GM18909 (cell line): ENCODE results near the gene GPX7.

Source experiments
- ATAC-seq: cut with Tn5 transposase; IDR thresholded peaks from one replicate; pipeline ENCODE4 v1.9.1; 2021; ENCODE audit warnings: mild to moderate bottlenecking; ENCODE audit not compliant: unreplicated experiment, poor library complexity

GPX7 gene

DNA sequence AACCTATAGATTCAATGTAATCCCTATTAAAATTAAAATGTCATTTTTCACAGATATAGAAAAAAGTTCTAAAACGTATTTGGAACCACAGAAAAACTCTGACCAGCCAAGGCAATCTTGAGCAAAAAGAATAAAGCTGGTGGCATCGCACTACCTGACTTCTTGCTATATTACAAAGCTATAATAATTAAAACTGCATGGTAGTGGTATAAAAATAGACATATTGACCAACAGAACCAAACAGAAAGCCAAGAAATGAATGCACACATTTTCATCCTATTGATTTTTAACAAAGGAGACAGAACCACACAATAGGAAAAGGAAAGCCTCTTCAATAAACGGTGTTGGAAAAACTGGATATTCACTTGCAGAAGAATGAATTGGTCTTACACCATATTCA, 21.6 kb downstream of the GPX7 start:
- ATAC-seq = no peak

DNA sequence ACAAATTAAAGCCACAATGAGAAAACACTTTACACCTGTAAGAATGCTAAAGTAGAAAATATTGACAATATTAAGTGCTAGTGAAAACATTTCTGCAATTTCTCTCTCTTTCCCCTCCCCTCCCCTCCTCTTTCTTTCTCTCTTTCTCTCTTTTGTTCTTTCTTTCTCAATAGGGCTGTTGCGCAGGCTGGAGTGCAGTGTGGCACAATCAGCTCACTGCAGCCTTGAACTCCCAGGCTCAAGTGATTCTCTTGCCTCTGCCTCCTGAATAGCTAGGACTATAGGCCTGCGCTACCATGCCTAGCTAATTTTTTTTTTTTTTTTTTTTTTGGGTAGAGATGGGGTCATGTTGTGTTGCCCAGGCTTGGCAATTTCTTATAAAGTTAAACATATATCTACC, 24.9 kb downstream of the GPX7 start:
- no peak for ATAC-seq

DNA sequence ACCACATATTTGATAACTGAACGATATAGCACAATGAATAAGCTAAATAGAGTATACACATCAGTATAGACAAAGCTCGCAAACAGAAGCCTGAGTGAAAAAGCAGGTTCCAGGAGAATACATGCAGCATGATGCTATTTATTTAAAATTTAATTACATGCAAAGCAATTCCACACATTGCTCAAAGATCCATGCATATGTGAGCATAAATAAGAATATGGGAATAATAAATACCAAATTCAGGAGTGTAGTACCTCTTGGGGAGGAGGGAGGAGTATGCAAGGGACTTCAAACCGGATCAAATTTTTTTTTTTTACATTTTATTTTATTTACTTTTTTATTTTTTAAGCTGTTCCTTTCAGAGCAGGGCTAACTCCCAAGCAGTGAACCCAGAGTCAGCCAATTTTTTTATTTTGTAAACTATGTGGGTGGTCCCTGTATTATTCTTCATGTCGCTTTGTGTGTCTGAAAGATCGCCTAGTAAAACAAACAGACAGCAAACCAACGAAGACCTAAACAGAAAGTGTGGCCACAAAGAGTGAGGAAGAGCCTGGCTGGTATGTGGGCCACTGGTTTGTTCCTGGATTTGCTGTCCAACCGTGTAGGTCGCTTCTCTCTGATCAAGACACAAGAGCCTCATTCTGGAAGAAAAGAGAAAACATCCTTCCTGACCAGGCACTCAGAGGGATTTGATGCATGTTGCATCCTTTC, 26.6 kb downstream of the GPX7 start:
- no peak for ATAC-seq

DNA sequence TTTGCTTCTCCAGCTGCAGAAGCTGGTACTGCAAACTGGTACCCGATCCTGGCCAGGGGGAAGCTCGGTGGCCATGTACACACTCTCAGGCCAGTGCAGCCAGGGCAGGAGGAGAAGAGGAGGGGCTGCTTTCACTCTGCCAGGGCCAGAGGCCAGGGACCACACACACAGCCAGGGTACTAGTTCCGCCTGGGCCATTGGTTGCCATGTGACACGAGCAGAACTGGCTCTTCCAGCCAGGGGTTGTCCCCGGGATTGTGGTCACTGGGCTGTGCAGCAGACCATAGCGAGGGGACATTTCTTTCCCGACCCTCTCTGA, 27.1 kb downstream of the GPX7 start:
- ATAC-seq = no peak

DNA sequence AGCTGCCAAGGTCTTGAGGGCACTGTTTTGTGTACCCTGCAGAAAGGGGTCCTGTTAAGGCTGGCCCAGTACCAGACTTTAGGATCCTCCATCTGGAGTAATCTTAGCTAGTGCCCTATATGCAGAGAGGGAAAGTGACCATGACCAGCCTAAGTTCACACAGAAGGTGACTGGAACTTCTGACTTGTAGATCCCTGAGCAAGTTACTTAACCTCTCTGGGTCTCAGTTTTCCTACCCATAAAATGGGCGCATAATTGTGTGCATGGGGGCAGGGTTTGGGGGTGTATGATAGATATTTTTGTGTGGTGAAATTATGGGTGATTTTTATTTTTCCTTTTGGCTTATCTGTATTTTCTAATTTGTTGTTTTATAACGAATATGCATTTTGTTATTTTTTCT, 27.5 kb downstream of the GPX7 start:
- ATAC-seq = no peak

DNA sequence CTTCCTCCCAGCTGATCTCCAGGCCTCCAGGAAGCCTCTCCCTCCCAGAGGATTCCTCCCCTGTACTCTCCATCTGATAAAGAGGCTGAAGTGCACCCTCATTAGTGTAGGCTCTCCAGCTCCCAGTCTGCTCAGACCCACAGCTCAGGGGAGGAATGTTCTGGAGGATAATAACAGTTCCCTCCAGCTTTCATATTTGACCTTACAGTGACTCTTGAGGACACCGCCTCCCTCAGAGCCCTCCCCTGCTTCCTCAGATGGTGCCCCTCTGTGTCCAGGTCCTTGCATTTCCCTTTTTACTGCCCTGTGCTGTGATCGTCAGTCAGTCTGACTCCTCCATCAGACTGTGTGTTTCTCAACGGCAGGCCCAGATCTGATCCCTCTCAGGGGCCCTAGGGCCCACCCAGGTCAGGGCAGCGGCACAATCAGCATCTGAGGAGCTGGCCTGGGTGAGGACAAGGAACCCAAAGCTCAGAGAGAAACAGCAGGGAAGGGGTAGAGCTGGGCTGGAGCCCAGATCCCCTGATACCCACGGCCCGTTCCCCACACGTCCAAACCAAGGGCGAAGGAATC, 29.7 kb downstream of the GPX7 start:
- ATAC-seq = no peak

DNA sequence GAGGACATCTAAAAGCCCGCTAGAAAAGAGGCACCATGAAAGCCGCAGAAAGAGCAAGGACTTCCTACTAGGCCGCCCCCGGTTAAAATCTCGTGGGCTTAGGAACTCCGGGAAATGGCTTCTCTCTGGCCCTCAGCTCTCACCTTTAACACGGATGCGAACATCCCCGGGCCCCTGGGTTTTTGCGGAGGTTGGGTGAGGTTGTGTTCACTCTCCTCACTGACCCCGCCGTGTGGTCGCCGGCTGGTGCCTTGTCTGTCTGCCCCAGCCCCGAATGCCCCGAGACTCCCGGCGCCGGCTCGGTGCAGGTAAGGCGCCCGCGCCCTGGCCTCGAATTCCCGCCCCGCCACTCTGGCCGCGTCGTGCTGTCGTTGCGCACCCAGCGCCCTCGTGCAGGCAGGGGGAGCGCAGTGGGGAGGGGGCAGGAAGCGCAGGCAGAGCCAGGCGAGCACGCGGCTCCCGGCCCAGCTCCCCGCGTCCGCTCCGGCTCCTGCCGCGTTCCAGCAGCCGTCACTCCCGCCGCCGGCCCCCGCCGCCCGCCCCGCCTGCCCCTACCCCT, 30.6 kb downstream of the GPX7 start, which contains the start of gene SHISAL2A:
Gene SHISAL2A, plus strand, starts transcription at position 437 of the 559 bp plus-strand sequence. CDS start 326 bp downstream, outside the sequence.
- no peak for ATAC-seq

DNA sequence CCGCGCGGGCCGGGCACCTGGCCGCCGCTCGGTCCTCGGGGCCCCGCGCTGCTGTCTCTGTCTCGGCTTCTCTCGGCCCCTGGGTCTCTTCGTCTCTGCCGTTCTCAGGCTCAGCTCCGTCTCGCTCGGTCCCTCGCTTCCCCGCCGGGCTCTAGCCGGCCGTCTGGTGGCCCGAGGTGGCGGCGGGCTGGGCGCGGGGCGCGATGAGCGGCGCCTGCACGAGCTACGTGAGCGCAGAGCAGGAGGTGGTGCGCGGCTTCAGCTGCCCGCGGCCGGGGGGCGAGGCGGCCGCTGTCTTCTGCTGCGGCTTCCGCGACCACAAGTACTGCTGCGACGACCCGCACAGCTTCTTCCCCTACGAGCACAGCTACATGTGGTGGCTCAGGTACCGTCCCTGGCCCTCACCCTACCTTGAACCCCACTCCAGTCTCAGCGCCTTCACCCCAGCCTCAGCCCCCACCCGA, 31.2 kb downstream of the GPX7 start:
- no peak for ATAC-seq

DNA sequence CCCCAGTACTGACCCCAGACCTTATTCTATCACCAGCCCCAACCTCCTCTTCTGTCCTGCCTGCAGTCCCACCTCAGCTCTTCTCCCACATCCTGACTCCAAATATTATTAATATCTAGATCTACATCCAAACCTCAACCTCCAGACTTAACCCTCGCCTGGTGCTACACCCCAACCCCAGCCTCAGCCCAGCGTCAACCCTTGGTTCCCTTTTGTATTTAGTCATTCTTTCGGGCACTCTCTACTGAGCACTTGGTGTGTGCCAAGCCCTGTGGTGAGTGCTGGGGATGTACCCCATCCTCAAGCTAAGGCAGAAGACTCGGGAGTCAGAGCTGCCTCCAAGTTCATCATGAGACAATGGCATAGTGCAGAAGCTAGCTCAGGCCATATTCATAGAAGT, 31.9 kb downstream of the GPX7 start:
- no peak for ATAC-seq

DNA sequence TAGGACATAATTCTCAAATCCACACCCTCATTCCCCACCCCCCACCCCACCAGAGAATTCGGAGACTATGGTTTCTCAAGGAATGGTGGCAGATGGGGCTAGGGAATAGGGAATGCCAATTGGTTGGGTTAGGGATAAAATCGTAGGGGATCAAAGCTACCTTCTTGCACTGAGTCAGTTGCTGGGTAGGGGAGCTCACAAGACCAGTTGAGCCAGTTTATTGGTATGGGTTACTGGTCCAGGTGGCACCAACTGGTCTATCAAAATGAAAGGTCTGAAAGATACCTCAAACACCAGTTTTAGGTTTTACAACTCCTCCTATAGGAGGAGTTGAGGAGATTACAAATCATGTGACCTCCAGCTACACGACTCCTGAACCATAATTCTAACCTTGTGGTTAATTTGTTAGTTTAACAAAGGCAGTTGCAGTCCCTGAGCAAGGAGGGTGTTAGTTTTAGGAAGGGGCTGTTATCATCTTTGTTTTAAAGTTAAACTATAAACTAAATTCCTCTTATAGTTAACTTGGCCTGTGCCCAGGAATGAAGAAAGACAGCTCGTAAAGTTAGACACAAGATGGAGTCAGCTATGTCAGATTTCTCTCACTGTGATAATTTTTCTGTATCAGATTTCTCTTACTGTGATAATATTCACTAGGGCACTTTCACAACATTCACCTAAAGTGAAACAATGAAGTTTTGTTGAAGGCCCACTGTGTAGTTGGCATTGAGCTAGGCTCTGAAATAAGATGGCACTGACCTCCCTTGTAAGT, 33.3 kb downstream of the GPX7 start:
- no peak for ATAC-seq

DNA sequence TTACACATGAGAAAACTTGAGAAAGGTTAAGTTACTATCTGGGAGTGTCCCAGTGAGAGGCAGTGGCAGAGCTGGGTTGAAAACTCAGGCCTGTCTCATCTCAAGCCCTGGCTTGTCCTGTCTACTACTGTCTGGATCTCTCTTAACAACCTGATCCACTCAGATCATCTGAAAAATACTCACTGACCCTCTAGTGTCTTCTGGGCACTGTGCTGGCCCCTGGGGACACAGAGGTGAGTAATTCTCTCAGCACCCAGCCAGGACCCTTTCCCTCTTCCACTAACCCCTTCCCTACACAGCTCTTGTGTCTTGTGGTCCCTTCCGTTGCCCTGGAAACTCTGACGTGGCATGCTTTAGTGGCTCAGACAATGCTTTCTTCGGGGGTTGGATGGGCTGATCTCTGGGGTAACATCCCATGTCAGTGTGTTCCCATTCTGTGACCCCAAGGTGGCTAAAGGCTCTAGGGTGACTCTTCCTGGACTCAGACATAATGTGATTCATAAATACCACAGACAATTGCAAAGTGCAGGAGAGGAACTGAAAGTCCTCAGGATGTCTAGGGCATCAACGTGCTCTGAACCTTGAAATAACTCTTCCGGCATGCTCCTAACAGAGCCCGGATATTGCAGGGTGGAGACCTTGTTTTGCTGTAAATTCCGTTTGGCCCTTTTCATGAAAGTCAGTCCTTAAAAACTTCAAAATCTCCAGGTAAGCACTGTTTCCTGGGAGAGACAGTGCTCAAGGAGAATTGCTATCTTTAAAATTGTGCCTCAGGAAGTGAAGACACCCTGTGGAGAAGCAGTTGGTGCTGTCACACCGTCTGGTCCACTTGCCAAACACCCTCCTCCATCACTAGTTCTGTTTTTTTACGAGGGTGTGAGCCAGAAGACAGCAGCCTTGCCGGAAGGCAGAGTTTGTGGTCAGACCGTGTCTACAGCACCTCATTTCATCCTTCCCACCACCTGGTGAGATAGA, 34.8 kb downstream of the GPX7 start:
- ATAC-seq = peak; percentile 86

DNA sequence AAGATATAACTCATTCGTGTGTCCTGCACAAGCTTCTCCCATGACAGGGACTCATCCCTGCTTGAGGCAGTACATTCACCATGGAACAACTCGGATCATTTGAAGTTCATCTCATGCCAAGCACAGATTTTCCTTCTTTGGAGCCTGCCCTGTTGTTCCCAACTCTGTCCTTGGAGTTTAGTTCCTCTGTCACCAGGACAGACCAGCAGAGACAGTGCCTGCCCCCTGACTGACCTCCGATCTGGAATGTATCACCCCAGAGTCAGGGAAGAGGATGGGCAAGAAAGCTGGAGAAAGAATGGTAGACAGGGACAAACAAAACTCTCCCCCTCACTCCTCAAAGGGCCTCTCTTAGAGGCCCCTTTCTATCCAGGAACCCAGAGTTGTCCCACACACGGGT, 35.8 kb downstream of the GPX7 start:
- ATAC-seq = no peak

DNA sequence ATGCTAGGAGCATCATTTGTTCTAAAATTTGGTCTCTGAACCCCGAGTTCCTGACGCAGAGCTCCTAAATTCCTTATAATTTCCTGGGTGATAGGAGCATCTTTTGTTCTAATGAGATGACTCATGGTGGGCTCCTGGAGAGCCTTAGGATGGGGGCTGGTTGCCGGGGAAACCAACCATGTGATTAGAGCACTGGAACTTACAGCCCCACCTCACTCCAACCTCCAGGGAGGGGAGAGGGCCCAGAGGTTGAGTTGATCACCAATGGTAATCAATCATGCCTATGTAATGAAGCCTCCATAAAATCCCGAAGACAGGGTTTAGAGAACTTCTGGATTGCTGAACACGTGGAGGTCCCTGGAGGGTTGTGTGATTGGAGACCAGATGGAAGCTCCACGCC, 38.5 kb downstream of the GPX7 start:
- no peak for ATAC-seq

DNA sequence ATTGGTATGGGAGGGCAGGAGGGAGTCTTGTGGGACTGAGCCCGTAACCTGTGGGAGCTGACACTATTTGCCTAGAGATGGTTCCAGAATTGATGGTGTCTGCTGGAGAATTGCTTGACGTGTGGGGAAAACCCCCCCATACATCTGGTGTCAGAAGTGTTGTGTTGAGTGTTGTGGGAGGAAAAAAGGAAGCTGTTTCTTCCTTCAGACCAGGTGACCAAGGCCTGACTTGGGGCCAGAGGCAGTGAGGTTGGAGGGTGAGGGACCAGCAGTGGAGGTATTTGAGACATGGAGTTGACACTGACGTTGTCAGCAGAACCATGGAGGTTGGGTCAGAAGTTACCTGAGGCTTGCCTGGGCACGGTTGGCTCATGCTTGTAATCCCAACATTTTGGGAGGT, 39.1 kb downstream of the GPX7 start:
- no peak for ATAC-seq

DNA sequence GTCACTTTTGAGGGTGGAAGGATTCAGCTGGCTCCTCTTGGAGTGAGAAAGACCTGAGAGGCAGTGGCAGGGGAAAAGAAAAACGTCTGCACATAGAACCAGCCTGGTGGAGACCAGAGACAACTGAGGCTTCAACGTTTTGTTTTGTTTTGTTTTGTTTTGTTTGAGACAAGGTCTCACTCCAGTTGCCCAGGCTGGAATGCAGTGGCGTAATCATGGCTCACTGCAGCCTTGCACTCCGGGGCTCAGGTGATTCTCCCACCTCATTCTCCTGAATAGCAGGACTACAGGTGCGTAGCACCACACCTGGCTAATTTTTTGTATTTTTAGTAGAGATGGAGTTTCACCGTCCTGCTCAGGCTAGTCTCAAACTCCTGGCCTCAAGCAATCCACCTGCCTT, 43.1 kb downstream of the GPX7 start:
- ATAC-seq = no peak

DNA sequence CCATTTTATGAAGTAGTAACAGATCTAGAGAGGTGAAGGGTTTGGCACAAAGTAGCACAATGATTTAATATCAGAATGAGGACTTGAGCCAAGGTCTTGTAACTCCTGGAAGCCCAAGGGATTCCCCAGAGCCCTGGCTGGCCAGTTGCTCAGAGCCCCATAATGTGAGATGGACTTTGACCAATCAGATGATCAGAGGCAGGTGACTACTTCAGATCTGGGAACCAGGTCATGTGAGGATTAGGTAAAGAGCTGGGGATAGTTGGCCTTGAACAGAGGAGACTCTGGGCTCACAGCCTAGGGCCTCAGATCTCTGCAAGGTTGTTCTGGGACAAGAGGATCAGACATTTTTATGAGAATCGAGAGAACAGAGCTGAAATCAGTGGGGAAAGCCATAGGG, 49.7 kb downstream of the GPX7 start:
- no peak for ATAC-seq

DNA sequence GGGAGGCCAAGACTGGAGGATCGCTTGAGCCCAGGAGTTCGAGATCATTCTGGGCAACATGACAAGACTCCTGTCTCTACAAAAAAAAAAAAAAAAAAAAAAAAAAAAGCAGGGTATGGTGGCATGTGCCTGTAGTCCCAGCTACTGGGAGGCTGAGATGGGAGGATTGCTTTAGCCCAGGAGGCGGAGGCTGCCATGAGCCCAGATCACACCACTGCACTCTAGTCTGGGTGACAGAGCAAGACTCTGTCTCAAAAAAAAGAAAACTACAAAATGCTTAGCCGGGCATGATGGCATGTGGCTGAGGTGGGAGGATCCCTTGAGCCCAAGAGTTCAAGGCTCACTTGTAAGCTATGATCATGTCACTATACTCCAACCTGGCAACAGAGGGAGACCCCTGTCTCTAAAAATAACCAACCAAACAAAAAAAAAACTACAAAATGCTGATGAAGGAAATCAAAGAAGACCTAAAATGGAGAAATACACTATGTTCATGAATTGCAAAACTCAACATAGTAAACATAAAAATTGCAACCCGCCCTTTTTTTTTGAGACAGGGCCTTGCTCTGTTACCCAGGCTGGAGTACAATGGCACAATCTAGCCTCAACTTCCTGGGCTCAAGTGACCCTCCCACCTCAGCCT, 51.2 kb downstream of the GPX7 start:
- no peak for ATAC-seq

DNA sequence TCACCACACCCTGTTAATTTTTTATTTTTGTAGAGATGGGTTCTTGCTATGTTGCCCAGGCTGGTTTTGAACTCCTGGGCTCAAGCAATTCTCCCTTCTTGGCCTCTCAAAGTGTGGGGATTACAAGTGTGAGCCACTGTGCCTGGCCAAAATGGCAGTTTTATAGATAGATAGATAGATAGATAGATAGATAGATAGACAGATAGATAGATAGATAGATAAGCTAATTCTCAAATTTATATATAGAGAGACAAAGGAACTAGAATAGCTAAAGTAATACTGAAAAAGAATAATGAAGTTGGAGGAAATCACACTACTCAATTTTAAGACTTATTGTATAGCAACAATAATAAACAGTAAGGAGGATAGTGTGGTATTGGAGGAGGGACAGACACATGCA, 51.9 kb downstream of the GPX7 start:
- ATAC-seq = no peak

DNA sequence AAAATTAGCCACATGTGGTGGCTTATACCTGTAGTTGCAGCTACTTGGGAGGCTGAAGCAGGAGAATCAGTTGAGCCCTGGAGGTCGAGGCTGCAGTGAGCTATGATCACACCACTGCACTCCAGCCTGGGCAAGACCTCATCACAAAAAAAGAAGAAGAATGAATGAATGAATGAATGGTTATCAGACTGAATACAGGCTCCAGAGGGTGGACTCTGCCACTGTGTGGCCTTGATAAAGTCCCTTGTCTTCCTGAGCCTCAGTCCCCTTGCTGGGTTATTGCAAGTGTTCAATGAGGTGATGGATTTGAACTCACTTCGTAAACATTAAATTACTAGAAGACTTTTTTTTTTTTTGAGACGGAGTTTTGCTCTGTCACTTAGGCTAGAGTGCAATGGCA, 55.5 kb downstream of the GPX7 start:
- ATAC-seq = no peak
